ENCODE data around the gene TOP2A.

DNA sequence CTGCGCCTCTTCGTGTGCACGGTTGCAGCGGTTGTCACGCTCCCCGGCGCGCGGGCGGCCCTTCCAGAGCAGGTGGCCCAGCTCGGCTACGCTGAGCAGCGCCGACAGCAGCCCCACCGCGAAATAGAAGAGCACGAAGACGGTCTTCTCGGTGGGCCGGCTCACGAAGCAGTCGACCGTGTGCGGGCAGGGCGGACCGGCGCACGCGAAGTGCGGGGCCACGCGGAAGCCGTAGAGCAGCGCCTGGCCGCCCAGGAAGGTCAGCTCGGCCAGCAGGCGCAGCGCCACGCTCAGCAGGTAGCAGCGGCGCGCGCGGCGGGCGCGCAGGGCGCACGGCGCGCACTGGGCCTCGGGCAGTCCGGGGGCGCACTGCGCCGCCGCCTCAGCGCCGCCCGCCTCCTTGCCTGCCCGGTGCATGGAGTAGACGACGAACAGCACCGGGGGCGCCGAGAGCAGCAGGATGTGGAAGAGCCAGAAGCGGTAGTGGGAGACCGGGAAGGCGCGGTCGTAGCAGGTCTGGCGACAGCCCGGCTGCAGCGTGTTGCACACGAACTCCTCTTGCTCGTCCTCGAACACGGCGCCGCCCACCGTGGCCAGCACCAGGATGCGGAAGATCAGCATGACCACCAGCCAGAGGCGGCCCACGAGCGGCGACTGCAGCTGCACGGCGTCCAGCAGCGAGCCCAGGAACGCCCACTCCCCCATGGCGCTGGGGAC, 54.4 kb downstream of the TOP2A start:
- TF ChIP-seq POLR2A (IDR thresholded peaks at IDR 0.05) = no peak
- TF ChIP-seq, protein P1, sequence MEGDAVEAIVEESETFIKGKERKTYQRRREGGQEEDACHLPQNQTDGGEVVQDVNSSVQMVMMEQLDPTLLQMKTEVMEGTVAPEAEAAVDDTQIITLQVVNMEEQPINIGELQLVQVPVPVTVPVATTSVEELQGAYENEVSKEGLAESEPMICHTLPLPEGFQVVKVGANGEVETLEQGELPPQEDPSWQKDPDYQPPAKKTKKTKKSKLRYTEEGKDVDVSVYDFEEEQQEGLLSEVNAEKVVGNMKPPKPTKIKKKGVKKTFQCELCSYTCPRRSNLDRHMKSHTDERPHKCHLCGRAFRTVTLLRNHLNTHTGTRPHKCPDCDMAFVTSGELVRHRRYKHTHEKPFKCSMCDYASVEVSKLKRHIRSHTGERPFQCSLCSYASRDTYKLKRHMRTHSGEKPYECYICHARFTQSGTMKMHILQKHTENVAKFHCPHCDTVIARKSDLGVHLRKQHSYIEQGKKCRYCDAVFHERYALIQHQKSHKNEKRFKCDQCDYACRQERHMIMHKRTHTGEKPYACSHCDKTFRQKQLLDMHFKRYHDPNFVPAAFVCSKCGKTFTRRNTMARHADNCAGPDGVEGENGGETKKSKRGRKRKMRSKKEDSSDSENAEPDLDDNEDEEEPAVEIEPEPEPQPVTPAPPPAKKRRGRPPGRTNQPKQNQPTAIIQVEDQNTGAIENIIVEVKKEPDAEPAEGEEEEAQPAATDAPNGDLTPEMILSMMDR (IDR thresholded peaks at IDR 0.05) = no peak
- TF ChIP-seq EP300 (IDR thresholded peaks at IDR 0.05) = no peak
- no peak for TF ChIP-seq POLR2AphosphoS5 (IDR thresholded peaks at IDR 0.05)
